Ishikawa (cell line): Measurements from ENCODE around the gene ACKR3.
A peak's percentile ranks its signal among the peaks of the same experiment; 100 is the strongest.

Experiments
- CEBPB ChIP-seq: IDR thresholded peaks from 2 replicates; pipeline ENCODE4 v1.6.1; 2012
- CREB1 ChIP-seq: IDR thresholded peaks from 2 replicates; pipeline ENCODE4 v1.6.1; 2012; ENCODE audit warnings: low read depth
- EGR1 ChIP-seq: IDR thresholded peaks from 2 replicates; pipeline ENCODE4 v1.6.1; 2012
- EP300 ChIP-seq: IDR thresholded peaks from 2 replicates; pipeline ENCODE4 v1.6.1; 2012; ENCODE audit warnings: borderline replicate concordance
- FOXM1 ChIP-seq: IDR thresholded peaks from 2 replicates; pipeline ENCODE4 v1.6.1; 2012; ENCODE audit warnings: low read depth, borderline replicate concordance
- NFIC ChIP-seq: IDR thresholded peaks from 2 replicates; pipeline ENCODE4 v1.6.1; 2012
- RAD21 ChIP-seq: IDR thresholded peaks from 2 replicates; pipeline ENCODE4 v1.6.1; 2012; ENCODE audit warnings: low read depth
- TAF1 ChIP-seq: IDR thresholded peaks from 2 replicates; pipeline ENCODE4 v1.6.1; 2012; ENCODE audit warnings: low read depth, mild to moderate bottlenecking
- TCF12 ChIP-seq: IDR thresholded peaks from 2 replicates; pipeline ENCODE4 v1.6.1; 2012; ENCODE audit warnings: low read depth
- TEAD4 ChIP-seq: IDR thresholded peaks from 2 replicates; pipeline ENCODE4 v1.6.1; 2012
- YY1 ChIP-seq: IDR thresholded peaks from 2 replicates; pipeline ENCODE4 v1.6.1; 2012; ENCODE audit warnings: low read depth
- ZBTB7A ChIP-seq: IDR thresholded peaks from 2 replicates; pipeline ENCODE4 v1.6.1; 2012; ENCODE audit warnings: low read depth
- TF ChIP-seq, protein P1 (sequence below): IDR thresholded peaks from 2 replicates; pipeline ENCODE4 v1.6.1; 2012
- TF ChIP-seq, protein P2 (sequence below): IDR thresholded peaks from 2 replicates; pipeline ENCODE4 v1.6.1; 2012; ENCODE audit warnings: low read depth, mild to moderate bottlenecking
- TF ChIP-seq, protein P3 (sequence below): IDR thresholded peaks from 2 replicates; pipeline ENCODE4 v1.6.1; 2012

ACKR3 gene

DNA sequence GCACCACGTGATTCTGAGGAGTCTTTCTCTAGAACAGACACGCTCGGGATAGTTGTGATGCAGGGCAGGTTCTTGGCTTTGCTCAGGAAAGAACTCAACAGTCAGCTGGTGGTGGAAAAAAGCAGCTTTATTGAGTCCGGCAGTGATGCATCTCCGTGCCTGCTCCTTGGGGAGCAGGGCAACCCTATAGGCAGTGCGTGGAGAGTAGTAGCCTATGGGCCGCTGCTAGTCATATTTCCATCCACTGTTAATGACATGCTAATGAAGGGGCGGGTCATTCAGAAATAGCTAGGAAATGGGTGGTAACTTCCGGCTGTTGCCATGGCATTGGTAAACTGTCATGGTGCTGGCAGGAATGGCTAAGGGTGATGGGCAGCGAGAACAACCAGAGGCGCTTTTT, 11.6 kb upstream of the ACKR3 start:
- TF ChIP-seq NFIC: no peak

DNA sequence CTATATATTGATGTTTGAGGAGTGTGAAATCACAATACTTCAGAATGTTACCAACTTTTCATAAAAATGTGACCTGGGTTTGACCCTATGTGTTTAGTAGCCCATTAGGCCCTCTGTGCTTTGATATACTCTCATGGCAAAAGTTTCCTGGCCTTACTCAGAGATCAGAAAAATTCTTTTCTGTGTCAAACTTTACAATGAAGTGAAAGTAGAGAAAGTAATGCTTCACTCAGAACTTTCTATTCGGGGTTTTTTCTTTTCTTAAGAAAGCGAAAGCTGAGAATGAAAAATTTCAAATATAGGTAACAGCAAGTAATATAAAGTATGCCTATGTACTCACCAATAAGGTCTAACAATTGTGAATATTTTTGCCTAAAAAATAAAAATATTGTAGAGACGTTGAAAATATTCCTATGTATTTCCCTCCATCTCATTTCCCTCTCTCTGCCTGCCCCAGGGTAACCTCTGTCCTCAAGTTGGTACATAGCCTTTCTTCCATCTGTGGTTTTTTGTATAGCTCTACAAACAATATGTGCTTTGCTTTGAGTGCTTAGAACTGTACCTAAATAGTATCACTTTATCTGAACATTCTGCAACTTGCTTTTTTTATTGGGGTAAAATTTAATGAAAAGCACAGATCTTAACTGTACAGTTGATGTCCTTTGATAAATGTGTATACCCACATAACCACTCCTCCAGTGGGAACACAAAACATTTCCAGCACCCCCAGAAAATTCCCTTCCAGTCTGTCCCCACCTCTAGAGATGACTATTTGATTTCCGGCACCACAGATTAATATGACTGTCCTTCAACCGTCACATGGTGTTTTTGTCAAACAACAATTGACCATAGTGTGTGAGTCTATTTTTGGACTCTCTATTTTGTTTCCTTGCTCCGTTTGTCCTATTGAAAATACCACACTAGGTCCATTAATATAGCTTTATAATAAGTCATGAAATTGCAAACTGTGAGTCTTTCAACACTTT, 10.3 kb upstream of the ACKR3 start:
- no peak for TF ChIP-seq YY1
- TF ChIP-seq TEAD4: no peak
- TF ChIP-seq FOXM1: no peak
- TF ChIP-seq NFIC: no peak
- TF ChIP-seq, protein P1, sequence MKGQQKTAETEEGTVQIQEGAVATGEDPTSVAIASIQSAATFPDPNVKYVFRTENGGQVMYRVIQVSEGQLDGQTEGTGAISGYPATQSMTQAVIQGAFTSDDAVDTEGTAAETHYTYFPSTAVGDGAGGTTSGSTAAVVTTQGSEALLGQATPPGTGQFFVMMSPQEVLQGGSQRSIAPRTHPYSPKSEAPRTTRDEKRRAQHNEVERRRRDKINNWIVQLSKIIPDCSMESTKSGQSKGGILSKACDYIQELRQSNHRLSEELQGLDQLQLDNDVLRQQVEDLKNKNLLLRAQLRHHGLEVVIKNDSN: no peak
- no peak for TF ChIP-seq RAD21
- no peak for TF ChIP-seq CEBPB
- TF ChIP-seq EGR1: no peak
- no peak for TF ChIP-seq EP300
- TF ChIP-seq TCF12: no peak
- TF ChIP-seq, protein P2, sequence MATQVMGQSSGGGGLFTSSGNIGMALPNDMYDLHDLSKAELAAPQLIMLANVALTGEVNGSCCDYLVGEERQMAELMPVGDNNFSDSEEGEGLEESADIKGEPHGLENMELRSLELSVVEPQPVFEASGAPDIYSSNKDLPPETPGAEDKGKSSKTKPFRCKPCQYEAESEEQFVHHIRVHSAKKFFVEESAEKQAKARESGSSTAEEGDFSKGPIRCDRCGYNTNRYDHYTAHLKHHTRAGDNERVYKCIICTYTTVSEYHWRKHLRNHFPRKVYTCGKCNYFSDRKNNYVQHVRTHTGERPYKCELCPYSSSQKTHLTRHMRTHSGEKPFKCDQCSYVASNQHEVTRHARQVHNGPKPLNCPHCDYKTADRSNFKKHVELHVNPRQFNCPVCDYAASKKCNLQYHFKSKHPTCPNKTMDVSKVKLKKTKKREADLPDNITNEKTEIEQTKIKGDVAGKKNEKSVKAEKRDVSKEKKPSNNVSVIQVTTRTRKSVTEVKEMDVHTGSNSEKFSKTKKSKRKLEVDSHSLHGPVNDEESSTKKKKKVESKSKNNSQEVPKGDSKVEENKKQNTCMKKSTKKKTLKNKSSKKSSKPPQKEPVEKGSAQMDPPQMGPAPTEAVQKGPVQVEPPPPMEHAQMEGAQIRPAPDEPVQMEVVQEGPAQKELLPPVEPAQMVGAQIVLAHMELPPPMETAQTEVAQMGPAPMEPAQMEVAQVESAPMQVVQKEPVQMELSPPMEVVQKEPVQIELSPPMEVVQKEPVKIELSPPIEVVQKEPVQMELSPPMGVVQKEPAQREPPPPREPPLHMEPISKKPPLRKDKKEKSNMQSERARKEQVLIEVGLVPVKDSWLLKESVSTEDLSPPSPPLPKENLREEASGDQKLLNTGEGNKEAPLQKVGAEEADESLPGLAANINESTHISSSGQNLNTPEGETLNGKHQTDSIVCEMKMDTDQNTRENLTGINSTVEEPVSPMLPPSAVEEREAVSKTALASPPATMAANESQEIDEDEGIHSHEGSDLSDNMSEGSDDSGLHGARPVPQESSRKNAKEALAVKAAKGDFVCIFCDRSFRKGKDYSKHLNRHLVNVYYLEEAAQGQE: no peak
- TF ChIP-seq CREB1: no peak
- TF ChIP-seq, protein P3, sequence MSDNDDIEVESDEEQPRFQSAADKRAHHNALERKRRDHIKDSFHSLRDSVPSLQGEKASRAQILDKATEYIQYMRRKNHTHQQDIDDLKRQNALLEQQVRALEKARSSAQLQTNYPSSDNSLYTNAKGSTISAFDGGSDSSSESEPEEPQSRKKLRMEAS: no peak
- no peak for TF ChIP-seq ZBTB7A

DNA sequence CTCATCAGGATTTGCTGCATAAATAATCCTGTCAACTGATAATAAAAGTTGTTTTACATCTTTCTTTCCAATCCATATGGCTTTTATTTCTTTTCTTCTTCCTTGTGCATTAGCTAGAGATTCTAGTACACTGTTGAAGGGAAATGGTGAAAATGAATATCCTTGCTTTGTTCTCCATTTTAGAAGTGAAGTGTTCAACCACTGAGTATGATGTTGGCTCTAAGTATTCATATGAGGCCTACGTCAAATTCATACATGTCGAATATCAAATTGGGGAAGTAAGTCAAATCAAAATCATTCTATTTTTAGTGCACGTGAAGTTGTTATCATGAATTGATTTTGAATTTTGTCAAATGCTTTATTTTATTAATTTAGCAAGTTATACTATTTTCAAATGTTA, 7.8 kb upstream of the ACKR3 start:
- no peak for TF ChIP-seq CREB1
- TF ChIP-seq, protein P2: no peak
- TF ChIP-seq TCF12: no peak
- TF ChIP-seq NFIC: no peak
- TF ChIP-seq FOXM1: no peak
- TF ChIP-seq, protein P1: no peak
- TF ChIP-seq CEBPB: no peak
- TF ChIP-seq TAF1: no peak
- no peak for TF ChIP-seq YY1
- TF ChIP-seq ZBTB7A: no peak
- TF ChIP-seq, protein P3: no peak
- no peak for TF ChIP-seq RAD21
- TF ChIP-seq EP300: no peak
- TF ChIP-seq EGR1: no peak
- no peak for TF ChIP-seq TEAD4

DNA sequence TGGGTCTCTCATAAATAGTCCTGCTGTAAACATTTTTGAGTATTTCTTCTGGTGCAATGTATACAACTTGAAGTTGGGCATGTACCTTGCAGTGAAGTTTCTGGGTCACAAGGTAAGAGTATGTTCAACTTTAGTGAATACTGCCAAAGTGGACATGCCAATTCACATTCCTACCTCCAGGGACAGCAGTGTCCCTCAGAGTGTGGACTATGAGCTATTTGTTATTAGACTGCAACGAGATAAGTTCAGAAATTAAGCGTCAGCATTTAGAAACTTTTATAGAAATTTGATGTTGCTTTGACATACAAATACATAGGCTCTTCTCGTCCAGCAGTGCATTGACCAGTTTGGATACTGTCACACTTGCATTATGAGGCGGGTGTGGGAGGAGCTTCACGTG, 7.2 kb upstream of the ACKR3 start:
- TF ChIP-seq ZBTB7A: no peak
- TF ChIP-seq TEAD4: peak; percentile 95
- TF ChIP-seq, protein P3: no peak
- no peak for TF ChIP-seq NFIC
- peak; percentile 54 for TF ChIP-seq RAD21
- no peak for TF ChIP-seq EGR1

DNA sequence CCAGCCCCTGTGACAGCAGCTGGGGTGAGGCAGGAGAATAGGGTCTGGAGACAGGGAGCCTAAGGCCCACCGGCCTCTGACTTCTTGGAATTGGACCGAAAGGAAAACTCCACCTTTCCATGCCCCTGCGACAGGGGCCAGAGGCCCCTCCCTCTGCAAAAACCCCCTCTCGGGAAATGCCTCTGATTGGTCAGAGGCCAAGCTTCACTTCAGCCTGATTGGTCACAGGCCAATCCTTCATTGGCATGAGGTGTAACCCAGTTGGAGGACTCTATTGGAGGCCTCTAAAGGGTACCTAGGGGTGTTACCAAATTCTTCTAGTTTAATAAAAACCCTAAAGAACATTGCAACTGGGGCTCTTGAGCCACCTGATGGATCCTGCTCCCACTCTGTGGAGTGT, 5.7 kb upstream of the ACKR3 start:
- TF ChIP-seq YY1 (no peak), EGR1 (no peak), ZBTB7A (no peak)

DNA sequence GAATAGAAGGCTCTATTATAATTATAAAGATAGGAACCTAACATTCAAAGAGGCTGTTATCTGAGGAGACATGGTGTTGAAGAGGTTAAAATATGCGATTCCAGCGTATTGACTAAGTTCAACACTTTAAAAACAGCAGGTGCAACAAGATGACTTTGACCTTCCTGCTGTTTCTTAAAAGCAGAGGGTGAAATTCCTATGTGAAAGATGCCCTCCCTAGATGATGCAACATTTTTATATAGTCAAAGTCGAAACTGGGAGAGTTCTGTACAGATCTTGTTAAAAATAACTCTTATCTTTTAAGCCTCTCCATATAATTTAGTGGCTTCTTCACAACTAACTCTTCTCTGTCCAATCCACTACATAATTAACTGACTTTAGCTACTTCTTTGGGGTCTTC, 4.4 kb upstream of the ACKR3 start:
- TF ChIP-seq CEBPB: peak; percentile 48; the same call in 1 of the 2 replicates
- no peak for TF ChIP-seq YY1
